Measurements from ENCODE around the gene AATF.

Gene AATF

GRCh38 chr17:37084372-37084771, 135.6 kb downstream of the AATF start:
- no peak for DNase-seq

- DNase-seq: no peak
Measured at GRCh38 chr17:37086334-37086733, 137.6 kb downstream of the AATF start.

DNA sequence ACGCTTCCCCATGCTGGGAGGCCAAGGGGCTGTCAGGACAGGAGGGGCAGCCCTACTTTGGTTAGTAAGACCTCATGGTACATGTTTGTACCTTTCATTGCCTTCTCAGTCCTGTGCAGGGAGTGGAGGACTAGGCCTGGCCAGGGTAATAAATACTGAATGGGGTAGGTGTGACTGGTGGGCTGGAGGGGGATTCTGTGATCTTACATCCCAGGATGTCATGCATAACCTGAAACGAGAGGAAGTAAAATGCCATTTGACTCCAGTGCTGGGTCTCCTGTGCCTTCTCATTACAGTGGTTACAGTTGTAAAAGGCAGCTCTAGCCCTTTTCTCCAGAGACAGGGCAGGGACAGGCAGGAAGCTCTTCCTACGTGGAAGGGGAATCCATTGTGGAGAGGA, 138.2 kb downstream of the AATF start:
- DNase-seq: no peak

- DNase-seq: no peak
Measured at GRCh38 chr17:37087683-37088082, 138.9 kb downstream of the AATF start.

DNA sequence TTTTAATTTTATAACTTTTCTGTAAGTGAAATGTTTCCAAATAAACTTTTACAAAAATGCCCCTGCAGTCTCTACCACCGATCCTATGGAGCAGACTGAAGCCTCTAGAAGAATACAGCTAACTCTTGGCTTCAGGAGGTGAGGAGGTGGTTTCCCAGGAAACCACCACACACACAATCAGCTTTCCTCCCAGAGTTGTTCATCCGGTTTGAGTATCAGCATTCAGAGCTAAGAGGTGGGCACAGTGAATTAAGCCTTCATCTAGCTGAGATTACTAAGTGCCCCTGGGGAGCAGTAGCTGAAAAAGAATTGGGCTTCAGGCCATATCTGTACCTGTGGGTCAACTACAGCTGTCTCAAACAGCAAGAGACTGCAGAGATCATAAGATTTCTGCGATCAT, 139.7 kb downstream of the AATF start:
- DNase-seq: no peak

DNA sequence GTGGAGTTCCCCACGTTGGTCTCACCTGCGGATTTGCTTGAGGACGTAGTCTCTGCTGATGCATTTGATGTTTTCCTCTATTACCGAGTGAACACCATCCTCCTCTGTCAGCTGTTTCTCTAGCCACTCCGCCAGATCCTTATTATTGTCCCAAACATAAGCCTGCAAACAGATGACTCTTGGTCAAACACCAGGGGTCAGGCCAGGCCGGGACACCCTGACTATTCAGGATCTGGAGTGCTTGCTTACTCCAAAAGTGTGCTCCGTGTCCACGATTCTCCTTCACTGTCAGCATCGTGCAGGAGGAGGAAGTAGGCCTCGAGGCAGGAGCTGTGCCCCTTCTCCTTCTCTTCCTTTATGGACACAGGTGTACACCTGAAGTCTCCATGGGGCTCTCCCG, 140.2 kb downstream of the AATF start:
- no peak for DNase-seq

- no peak for DNase-seq
Measured at GRCh38 chr17:37089956-37090355, 141.2 kb downstream of the AATF start.

DNA sequence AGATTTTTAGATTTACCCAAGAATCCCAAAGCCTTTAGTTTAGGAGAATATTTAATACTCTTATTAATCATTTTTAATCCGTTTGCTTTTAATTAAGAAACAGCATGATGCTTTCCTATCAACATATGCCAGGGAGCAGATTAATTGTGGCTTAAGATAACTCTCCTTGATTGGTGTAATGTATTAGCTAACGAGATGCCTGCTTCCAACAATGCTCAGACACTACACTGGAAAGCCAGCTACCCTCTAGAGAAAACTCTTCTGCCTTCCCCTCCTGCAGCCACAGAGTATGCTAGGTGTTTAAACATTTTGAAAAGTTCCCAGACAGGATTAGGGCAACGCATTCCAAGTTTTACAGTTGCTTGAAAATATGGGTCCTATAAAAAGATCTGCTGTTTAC, 142.2 kb downstream of the AATF start:
- no peak for DNase-seq

DNA sequence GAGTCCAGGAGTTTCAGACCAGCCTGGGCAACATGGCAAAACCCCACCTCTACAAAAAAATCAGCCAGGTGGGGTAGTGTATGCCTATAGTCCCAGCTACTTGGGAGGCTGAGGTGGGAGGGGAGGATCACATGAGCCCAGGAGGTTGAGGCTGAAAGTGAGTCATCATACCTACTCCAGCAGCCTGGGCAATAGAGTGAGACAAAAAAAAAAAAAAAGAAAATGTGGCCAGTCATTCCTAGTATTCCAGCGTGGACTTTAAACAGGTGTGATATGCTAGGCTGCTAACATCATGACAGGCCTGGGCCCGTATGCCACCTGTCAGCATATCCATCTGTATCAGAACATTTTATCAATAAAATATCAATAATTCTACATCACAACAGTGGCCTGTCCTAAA, 143.3 kb downstream of the AATF start:
- no peak for DNase-seq

GRCh38 chr17:37092701-37093100, 143.9 kb downstream of the AATF start:
- no peak for DNase-seq

GRCh38 chr17:37094391-37094790, 145.6 kb downstream of the AATF start:
- no peak for DNase-seq

DNA sequence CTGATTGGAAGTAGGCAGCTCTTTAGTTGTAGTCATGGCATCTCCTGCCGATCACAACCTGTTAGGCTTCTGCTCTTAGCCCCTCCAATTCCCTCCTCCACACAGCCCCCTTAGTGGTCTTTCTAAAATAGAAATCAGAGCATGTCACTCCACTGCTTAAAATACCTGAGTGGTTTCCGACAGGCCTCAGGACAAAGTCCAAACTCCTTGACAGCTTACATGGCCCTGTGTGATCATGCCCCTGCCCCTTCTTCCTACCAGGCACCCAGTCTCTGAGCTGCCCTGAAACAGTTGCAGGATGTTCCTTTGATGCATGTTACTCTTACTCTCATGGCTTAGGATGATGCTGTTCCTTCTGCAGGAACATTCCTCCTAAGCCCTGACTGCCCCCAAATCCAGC, 147.3 kb downstream of the AATF start:
- no peak for DNase-seq

- DNase-seq: no peak
Measured at GRCh38 chr17:37097154-37097553, 148.4 kb downstream of the AATF start.

- DNase-seq: no peak
Measured at GRCh38 chr17:37098152-37098551, 149.4 kb downstream of the AATF start.

- DNase-seq: no peak
Measured at GRCh38 chr17:37098910-37099664, 150.3 kb downstream of the AATF start.

DNA sequence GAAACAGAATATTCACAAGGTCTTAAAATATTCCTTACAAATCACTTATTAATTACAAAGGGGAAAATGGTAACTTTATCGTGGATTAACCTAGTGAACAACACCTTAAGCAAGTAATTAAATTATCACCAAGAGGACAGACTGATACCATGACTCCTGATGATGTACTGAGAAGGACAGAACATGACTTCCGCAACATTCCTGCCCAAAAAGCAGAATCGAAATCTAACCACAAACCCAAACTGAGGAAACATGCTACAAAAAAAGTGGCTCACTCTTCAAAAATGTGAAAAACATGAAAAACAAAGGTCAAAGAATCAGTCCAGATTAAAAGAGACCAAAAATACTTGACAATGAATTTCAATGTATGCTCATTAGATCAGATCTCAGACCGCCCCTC, 151.5 kb downstream of the AATF start:
- DNase-seq: no peak

DNA sequence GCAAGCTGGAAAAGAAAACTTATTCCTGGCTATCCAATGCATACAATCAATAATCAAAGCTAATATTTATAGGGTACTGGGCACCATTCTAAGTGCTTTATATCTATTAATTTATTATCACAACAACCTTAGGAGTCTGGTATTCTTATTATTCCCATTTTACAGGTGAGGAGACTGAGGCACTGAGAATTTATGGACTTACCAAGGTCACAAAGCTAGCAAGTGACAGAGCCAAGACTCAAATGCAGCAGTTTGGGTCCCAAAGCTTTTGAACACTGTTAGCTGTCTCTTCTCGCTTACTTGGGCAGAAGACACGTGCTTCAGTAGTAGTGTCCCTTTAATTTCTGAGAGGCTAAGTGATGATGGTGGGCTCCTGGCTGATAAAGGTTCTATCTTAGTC, 152.6 kb downstream of the AATF start:
- no peak for DNase-seq

- no peak for DNase-seq
Measured at GRCh38 chr17:37103231-37103630, 154.5 kb downstream of the AATF start.

DNA sequence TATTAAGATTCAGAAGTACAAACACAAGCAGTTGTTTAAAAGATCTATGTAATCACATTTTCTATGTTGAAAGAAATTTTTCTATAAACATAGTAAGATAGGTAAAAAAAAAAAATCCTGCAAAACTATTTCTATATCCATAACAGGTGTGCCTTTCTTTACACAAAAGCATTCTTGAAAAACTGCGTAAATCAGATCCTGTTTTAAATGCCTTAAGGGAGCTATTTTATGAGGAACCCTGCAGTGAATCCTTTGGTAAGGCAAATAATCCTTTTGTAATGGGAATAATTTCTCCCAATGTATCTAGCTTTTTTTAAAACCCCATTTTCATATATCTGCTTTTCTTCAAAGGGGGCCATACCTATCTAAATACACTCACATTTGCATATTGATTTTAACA, 157.3 kb downstream of the AATF start:
- DNase-seq: no peak
